22Rv1 (cell line): ENCODE results near the gene SDK1.

Experiments used
- CTCF ChIP-seq: fragments of 450-650 bp; IDR thresholded peaks from 2 replicates; pipeline ENCODE4 v1.5.1; 2017; ENCODE audit warnings: mild to moderate bottlenecking
- ZFX ChIP-seq: fragments of 450-650 bp; IDR thresholded peaks from 2 replicates; pipeline ENCODE4 v1.6.1; 2017; ENCODE audit warnings: antibody characterized with exemption, borderline replicate concordance

- no peak for TF ChIP-seq CTCF
- TF ChIP-seq ZFX, result no peak
These were observed 305.4 kb downstream of the SDK1 start for GRCh38 chr7:3606436-3606835.
